HG02610 (cell line): ENCODE data around the gene TPTE.
"Not testable (repeated sequence)": the region's sequence is repeated elsewhere in the genome, so short reads cannot be mapped to it uniquely, and the experiment has no call there.

Experiments
- ATAC-seq: cut with Tn5 transposase; IDR thresholded peaks from one replicate; pipeline ENCODE4 v1.9.1; 2021; ENCODE audit warnings: mild to moderate bottlenecking, moderate library complexity; ENCODE audit not compliant: unreplicated experiment

TPTE gene

DNA sequence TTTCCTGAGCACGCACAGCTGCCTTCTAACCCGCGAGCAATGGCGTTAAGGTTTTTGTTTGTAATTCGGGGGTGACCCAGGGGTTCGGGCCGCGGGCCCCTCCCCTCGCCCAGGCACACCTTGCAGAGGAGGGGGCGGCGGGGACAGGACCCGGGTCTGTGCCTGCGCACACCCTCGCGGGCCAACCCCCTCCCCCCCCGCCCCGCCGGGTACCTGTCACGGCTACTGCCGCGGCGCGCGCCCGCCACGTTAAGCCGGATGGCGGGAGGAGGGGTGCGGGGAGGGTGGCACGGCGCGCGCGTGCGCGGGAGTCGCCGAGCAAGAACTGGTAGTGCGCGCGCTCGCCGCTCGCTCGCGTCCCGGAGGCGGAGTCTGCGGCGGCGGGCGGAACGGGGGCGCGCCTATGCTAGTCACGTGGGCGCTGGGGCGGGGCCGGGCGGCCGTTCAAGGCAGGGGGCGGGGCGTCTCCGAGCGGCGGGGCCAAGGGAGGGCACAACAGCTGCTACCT, at the start of gene TPTE:
TSS of gene TPTE (plus strand) at position 493 of the 508 bp plus-strand sequence. CDS start 17,141 bp downstream, outside the sequence.
- ATAC-seq = no peak

DNA sequence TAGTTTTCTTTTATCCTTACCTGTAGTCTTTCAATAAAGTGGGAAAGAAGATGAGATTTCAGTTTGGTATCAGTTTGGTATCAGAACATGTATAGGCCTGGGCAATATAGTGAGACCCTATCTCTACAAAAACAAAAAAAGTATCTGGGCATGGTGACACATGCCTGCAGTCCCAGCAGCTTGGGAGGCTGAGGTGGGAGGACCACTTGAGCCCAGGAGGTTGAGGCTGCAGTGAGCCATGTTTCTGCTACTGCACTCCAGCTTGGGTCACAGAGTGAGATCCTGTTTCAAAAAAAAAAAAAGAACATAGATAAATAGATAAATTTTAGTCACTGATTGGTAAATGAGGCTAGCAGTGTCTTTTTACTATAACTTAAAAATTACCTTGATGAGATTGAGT, 49.4 kb upstream of the TPTE start:
- not testable (repeated sequence) for ATAC-seq

DNA sequence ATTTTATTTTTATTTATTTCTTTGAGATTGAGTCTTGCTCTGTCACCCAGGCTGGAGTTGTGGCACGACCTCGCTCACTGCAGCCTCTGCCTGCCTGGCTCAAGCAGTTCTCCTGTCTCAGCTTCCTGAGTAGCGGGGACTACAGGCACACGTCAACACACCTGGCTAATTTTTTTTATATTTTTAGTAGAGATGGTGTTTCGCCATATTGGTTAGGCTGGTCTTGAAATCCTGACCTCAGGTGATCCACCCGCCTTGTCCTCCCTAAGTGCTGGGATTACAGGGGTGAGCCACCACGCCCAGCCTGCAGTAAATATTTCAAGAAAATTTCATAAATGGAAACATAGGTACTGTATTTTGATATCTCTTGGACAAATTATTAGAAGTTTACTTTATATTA, 43.6 kb upstream of the TPTE start:
- not testable (repeated sequence) for ATAC-seq

DNA sequence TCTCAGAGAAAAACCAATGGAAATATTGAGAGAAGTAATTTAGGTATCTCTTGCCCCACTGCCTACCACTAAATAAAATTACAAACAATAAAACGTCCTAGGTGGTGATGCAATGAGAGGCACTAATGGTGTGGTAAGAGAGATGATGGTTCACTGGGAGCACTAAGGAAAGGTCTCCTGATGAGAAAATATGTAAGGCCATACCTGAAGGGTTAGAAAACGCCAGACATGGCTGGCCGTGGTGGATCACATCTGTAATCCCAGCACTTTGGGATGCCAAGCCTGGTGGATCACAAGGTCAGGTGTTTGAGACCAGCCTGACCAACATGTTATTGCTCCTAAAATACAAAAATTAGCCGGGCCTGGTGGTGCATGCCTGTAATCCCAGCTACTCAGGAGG, 41.5 kb upstream of the TPTE start:
- ATAC-seq = not testable (repeated sequence)

DNA sequence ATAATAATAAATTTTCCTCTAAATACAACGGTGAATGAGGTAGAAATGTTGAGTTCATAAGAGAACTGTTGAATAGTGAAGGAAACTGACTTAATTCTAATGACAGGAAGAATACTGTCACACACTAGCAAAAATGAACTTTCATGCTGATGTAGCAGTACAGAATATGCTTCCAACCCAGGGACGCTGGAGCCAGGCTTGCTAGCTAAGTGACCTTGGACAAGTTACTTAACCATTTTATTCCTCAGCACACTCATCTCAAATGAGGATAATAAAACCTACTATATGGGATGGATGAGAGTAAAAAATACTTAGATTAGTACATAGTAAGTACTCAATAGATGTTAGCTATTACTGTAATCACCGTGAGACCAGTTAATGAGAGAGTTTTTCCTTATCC, 36.5 kb upstream of the TPTE start:
- ATAC-seq = not testable (repeated sequence)

DNA sequence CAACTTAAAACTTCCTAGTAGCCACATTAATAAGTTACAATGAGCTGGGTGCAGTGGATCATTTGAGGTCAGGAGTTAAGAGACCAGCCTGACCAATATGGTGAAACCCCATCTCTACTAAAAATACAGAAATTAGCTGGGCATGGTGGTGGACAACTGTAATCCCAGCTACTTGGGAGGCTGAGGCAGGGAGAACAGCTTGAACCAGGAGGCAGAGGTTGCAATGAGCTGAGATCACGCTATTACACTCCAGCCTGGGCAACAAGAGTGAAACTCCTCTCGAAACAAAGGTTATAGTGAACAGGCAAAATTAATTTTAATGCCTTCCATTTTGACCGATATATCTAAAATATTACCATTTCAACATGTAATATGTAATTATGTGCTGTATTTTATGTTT, 30.9 kb upstream of the TPTE start:
- ATAC-seq = not testable (repeated sequence)

DNA sequence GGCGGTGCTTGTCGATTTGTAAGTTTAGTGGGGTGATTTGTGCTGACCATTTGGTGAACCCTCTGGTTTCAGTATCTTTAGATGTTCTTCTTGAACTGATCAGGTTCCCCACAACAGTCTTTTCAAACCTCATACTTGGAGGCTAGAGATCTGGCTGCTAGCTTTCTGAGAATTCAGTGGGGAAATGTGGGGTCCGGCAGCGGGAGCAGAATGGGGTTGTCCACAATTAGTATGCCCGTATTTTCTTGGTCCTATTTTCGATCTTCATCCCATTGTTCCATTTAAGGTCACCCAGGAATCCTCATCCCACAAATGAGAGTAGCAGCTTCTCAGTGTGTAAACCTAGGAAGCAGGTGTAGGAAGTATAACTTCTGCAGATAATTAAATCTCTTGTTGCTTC, 10.3 kb upstream of the TPTE start:
- no peak for ATAC-seq

DNA sequence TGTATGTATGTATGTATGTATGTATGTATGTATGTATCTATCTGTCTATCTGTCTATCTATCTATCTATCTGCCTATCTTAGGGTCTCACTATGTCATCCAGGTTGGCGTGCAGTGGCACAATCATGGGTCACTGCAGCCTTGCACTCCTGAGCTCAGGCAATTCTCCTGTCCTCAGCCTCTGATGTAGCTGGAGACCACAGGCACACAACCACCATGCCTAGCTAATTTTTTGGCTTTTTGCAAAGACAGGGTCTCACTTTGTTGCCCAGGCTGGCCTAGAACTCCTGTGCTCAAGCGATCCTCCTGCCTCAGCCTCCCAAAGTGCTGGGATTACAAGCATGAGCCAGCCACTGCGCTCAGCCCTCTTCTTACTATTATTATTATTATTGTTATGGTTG, 4.5 kb upstream of the TPTE start:
- not testable (repeated sequence) for ATAC-seq

DNA sequence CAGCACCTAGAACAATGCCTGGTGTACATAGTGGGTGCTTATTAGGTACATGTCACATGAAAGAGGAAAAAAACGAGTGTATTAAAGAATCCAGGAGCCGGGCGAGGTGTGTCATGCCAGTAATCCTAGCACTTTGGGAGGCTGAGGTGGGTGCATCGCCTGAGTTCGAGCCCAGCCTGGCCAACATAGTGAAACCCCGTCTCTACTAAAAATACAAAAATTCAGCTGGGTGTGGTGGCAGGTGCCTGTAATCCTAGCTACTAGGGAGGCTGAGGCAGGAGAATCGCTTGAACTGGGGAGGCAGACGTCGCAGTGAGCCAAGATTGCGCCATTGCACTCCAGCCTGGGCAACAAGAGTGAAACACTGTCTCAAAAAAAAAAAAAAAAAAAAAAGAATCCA, 3.5 kb upstream of the TPTE start:
- ATAC-seq = not testable (repeated sequence)

DNA sequence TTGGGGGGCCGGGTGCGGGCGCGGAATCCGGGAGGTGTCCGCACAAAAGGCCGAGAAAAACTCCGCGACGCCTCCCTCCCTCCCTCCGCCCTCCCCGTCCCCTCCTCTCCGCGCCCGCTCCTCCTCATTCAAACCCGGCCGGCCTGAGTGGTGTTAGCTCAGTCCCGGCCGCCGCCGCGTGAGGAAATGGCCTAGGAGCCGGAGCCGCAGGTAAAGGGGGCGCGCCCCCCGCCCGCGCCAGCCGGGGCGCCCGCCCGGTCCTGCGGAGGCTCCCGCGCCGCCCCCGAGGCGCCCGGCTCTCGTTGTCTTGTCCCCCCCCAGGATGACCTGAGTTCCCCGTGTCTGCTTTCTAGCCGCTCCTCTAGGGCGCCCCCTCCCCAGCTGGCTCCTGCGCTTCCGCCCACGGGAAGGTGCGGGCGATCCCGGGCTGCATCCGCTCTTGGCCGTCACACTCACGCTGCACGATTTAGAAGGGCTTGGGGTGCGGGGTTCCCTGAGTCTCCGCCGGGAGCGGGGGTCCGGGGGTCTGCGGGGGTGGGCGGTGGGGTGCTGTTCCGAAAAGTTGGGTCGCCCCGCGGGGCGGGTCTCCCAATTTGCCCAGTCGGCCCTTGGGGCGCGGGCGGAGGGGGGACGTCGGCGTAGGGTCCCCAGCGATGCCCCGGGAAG, 585 bp downstream of the TPTE start:
- not testable (repeated sequence) for ATAC-seq

DNA sequence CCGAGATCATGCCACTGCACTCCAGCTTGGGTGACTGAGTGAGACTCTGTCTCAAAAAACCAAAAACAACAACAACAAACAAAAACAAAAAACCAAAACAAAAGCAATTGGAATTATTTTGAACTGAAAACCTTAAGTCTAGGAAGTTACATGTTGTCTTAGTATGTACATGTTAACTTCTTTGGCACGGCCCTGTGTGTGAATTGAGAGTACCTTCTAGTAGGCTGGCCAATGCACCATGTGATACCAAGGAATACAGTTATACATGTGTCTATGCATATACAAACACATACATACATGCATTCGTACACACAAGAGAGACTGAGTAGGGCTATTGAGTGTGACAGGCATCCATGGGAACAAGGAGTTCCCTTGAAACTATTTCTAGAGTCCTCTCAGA, 18.6 kb downstream of the TPTE start:
- no peak for ATAC-seq

DNA sequence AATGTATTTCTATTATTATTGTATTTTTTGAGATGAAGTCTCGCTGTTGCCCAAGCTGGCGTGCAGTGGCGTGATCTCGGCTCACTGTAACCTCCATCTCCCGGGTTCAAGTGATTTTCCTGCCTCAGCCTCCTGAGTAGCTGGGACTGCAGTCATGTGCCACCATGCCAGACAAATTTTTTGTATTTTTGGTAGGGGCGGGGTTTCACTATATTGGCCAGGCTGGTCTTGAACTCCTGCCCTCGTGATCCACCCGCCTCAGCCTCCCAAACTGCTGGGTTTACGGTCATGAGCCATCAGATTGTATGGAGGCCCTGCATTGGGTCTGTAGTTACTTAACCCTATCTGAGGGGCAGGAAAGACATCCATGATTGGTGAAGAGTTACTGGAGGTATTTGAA, 23.0 kb downstream of the TPTE start:
- not testable (repeated sequence) for ATAC-seq

DNA sequence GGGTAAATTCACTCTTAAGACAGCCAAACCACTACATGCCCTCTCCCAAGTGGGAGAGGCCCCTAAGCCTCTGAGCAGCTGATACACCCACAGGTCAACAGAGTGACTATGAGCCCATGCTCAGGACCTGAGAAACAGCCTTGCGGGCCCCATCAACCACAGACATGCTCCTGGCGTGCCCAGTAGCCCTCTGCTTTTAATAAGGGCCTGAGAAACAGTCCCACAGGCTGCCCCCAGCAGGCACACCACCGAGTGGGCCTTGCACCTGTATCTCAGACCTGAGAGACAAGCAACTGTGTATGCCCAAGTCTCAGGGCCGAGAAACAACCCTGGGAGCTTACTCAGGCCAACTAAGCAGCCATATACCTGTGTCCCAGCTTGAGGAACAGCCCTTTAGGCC, 26.5 kb downstream of the TPTE start:
- not testable (repeated sequence) for ATAC-seq

DNA sequence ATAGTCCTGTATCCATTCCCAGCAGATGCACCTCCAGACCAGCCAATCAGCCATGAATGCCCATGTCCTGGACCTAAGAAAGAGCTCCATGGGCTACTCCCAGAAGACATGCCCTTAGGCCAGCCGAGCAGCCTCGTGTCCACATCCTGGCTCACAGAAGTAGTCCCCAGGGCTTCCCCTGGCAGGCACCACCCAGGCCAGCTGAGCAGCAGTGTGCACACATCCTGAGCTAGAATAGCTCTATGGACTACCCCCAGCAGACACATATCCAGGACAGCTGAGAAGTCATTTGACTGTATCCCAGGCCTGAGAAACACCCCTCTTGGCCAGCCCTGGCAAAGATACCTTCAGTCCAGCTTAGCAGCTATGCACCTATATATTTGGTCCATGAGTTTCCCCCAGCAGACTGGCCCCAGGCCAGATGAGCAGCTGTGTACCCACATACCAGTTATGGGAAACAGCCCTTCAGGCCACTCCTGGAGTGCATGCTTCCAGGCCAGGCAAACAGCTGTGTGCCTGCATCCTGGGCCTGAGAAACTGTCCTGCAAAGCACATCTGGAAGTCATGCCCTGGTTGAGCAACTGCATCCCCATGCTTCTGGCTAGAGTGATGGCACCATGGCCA, 27.1 kb downstream of the TPTE start:
- ATAC-seq = not testable (repeated sequence)

DNA sequence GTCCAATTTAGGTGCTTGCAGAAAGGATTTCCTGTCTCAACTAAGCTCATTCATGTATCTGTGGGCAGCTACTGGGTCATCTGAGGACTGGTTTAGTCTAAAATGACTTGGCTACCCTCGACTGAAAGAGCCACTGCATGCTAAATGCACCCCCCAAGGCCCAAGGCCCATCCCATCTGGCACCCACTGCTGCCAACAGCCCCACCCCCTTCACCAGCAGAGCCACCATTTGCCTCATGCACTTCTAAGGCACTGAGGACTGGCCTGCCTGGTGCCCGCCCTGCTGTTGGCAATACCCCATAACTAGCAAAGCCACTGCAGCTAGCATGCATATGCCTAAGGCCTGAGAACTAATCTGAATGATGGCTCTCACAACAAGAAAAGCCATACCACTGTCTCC, 49.4 kb downstream of the TPTE start:
- not testable (repeated sequence) for ATAC-seq

DNA sequence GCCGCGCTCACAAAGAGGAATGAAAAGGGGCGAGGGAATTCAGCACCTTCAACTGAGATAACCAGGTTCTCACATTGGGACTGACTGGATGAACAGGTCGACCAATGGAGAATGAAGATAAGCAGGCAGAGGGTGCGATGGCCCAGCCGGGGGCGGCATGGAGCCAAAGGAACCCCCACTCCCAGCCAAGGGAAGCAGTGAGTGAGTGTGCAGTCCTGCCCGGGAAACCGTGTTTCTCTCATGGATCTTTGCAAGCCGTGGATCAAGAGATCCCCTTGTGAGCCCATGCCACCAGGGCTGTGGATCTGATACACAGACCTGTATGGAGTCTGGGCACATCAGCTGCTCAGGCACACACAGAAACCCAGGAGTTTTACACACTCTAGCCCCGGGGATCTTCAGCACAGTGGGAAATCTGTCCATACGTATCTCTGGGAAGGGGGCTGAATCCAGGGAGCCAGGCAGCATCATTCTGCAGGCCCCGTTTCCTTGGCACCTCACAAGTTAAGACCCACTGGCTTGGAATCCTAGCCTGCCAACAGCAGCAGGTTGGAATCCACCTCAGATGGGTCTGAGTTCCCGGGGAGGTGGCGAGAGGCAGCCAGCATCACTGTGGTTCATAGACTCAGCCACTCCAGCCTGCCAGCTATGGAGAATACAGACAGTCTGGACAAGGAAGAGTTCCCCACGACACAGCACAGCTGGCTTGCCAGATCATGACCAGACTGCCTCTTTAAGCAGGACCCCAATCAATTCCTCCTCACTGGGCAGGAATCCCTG, 53.3 kb downstream of the TPTE start:
- not testable (repeated sequence) for ATAC-seq

DNA sequence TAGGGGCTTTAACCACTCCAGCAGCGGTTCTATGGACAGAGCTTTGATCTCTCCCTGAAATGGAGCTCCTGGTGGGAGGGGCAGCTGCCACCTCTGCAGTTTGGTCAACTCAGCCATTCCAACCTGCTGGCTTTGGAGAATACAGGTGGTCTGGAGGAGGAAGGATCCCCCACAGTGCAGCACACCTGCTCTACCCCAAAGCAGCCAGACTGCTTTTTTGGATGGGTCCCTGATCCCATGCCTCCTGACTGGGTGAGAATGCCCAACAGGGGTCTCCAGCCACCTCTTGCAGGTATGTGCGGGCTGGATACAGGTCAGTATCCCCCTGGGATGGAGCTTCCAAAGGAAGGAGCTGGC, 53.9 kb downstream of the TPTE start:
- no peak for ATAC-seq

DNA sequence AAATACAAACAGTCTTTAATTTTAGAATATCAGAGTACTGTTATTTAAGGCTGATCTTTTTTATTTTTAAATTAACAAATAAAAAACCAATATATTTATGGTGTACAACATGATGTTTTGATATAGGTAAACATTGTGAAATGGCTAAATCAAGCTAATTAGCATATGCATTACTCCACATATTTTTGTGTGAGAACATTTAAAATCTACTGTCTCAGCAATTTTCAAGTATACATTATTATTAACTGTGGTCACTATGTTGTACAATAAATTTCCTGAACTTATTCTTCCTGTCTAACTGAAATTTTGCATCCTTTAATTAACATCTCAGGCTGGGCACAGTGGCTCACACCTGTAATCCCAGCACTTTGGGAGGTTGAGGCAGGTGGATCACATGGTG, 57.5 kb downstream of the TPTE start:
- not testable (repeated sequence) for ATAC-seq

DNA sequence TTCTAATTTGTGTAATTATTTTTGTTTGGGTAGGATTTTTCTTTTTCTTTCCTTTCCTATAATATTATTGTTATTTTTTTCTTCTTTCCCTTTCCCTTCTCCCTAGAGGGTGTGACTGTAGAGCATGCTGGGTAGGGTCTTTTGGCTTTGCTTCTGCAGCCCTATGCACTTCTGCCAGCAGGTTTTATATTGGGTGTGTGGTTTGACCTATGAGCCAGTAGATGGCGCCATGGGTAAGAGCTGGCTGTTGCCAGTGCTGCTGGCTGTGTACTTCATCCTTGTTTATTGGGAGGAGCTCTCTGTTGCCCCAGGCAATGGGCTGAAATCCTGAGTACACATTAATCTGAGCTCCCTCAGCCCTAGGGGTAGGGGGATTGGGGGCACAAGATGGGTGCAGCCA, 67.7 kb downstream of the TPTE start:
- ATAC-seq = not testable (repeated sequence)

DNA sequence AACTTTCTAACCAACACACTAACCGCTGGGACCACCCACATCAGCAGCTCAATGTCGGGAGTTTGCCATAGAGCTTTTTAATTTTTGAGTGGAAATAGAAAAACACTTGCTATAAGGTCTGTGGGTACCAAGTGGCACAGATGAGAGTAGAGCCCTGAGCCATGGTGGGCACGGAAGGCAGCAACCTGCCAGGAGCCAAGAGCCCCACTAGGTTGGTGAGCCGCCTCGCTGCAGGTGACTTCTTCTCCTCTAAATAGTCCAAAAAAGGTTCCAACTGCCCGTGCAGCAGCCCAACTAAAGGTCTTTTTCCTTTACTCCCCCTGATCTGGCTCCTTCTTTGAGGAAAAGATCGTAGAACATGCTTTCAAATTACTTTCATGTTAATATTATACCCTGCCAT, 85.7 kb downstream of the TPTE start:
- not testable (repeated sequence) for ATAC-seq

DNA sequence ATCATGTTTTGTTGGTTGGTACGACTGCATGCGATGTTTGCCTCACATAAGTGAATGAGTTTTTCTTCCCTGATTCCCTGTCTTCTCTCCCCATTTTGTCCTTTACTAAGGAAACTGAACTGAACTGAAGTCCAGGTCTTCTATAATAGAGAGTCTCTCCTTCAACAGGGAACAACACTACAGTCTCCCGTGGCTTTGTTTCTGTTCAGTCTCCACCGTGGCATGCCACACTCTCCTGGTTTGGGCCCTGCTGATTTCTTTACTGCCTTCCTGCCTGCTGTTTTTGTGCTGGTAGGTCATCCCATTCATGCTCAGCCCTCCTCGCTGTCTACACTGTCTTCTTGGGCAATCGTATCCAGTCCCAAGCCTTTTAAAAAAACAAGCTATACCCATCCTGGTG, 92.9 kb downstream of the TPTE start:
- ATAC-seq = not testable (repeated sequence)

DNA sequence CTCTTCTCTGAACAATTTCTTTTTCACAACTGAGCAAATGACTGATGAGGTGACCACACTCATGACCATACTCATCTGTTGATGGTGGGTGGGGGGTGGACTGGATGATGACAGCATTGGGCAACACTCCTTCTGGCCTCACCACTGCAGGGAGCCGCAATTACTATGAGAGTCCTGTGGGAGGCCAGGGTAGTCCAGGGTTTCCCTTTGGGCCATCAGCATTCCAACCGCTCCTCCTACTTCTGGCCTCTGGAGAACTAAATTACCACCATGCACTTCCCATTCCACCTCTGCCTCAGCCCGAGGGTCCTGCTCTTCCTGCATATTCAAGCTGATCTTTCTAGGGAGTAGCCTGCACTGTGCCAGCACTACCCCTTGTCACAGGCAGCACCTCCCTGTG, 94.7 kb downstream of the TPTE start:
- ATAC-seq = not testable (repeated sequence)
